Natural killer cell treated with Interleukin-12 subunit alpha and Interleukin-12 subunit beta and Interleukin-15 and Interleukin-18, amount 100 ng/mL, for 72 hours (primary cell): ENCODE results near the gene MAD2L2. TPM values are rescaled to one million over a fixed set of nuclear protein-coding genes. Genes with fewer than 3 reads are reported as not detected.
A peak's percentile ranks its signal among the peaks of the same experiment; 100 is the strongest.

ENCODE experiments used
- ATAC-seq, 2 donors: fragments of 150-1000 bp; cut with Tn5 transposase in 1 of 2; sonication (Bioruptor Pico), chemical (Tn5 transposase) in 1 of 2; 2 replicates each; pipeline ENCODE4 v1.10.0; 2021
- DNase-seq: peaks from one replicate; pipeline ENCODE4 v3.0.0; 2022; ENCODE audit warnings: low spot score
- H3K27ac Mint-ChIP-seq, 2 donors: 1 replicate in 1 of 2; 2 replicates in 1 of 2; pipeline ENCODE4 v1.8.0; 2022; ENCODE audit warnings: mixed read lengths in 2 of 2, mild to moderate bottlenecking in 1 of 2, moderate library complexity in 1 of 2
- H3K27me3 Mint-ChIP-seq, 2 donors: 1 replicate in 1 of 2; 2 replicates in 1 of 2; pipeline ENCODE4 v1.8.0; 2022; ENCODE audit warnings: mixed read lengths in 2 of 2
- H3K36me3 Mint-ChIP-seq: one replicate; pipeline ENCODE4 v1.8.0; 2022; ENCODE audit warnings: mixed read lengths
- H3K4me1 Mint-ChIP-seq, 2 donors: 1 replicate in 1 of 2; 2 replicates in 1 of 2; pipeline ENCODE4 v1.8.0; 2022; ENCODE audit warnings: low read depth in 2 of 2, mixed read lengths in 2 of 2, mild to moderate bottlenecking in 1 of 2
- H3K4me3 Mint-ChIP-seq: one replicate; pipeline ENCODE4 v1.8.0; 2022; ENCODE audit warnings: mixed read lengths
- H3K9me3 Mint-ChIP-seq: 2 replicates; pipeline ENCODE4 v1.8.0; 2022; ENCODE audit warnings: mixed read lengths
- total RNA-seq, 2 donors: library from RNA; stranded (reverse); gene quantifications; one replicate each; pipeline ENCODE4 v1.2.3, GENCODE V29; 2022

Gene MAD2L2
- total RNA-seq, 2 donors from 2014 or later = 115 to 153 TPM

DNA sequence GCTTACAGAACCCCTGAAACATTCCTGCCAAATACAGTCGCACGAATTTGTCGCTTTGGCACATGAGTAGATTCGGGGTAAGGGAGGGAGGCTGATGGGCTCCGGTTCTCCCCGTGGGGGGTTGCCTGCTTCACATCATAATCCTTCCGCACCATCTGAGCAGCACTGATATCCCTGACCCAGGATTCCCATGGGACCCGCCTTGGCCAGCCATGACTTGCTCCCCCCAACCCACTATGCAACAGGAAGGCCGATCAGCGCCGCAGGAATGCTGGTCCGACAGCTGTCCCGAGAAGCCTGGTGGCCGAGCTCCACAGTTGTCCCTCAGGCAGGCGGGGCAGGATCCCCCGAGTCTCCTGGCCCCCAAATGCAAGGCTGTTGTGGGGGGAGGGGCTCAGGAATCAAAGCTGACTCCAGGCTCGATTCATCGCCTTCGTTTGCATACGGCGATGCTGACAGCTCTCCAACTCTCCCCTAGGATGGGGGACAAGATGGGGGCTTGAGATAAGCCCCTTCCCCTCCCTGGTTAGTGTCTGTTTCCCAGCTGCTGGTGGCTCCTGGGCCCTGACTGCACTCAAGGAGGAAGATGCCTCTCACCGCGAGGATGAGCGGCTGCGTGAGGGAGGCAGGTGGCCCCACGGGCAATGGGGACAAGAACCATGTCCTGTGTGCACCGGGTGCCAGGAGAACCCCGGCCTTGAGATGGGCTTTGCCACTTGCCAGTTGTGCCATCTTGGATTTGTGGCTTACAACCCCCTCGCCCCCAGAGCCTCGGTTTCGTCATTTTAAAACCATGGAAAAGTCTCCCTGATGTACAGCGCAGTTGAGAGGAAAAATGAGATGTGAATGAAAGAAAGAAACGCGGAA is 19.9 kb upstream of the MAD2L2 start:
- Mint-ChIP-seq H3K27ac (no peak overlapping the region), H3K27me3 (no peaks in the 10 kb centered on the region), H3K36me3 (no peaks in the 10 kb centered on the region), H3K4me1 (peaks cover 9 to 19% of the 10 kb centered on the region in 2 donors), H3K9me3 (no peaks in the 10 kb centered on the region), H3K4me3 (no peak overlapping the region)
- no peak for ATAC-seq
- no peak for DNase-seq

DNA sequence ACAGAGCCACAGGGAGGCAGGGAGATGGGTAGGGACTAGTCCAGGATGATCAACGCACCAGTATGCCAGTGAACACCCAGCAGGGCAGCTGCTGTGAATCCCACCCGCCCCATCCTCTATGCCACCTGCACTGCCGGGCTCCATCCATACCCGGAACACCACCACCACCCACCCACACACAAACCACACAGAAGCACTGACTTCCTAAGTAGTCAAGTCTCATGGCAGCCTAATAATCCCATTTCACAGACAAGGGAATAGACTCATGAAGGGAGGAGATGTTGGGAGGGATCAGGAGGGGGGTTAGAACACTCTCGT is 16.9 kb upstream of the MAD2L2 start:
- H3K27me3 Mint-ChIP-seq = no peaks in the 10 kb centered on the region
- DNase-seq = no peak
- H3K36me3 Mint-ChIP-seq = no peaks in the 10 kb centered on the region
- H3K4me3 Mint-ChIP-seq = no peak overlapping the region
- peaks cover 14% of the 10 kb centered on the region in 2 donors for H3K4me1 Mint-ChIP-seq
- ATAC-seq = no peak
- peak overlapping the region in 1 of 2 donors; percentile 75 for H3K27ac Mint-ChIP-seq
- H3K9me3 Mint-ChIP-seq = no peaks in the 10 kb centered on the region

GRCh38 chr1:11697188-11697892 is 16.4 kb upstream of the MAD2L2 start:
- ATAC-seq = no peak

DNA sequence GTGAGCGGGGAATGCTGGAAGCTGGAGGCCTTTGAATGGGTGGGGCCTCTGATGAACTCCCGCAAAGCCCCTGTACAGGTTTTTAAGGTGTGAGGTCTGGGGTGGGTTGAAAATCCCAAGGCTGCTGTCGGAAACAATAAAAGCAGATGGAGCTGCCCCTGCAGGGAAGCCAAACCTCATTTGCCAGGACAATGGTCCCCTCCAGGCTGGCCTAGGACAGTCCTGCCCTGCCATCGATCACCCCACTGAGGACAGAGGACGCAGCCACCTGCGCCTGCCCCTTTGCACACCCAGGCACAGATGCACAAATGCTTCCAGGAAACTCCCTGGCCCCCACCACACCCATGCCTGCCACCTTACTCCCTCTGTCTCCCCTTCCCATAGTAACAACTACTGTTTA is 14.9 kb upstream of the MAD2L2 start:
- no peaks in the 10 kb centered on the region for H3K27me3 Mint-ChIP-seq
- DNase-seq (no peak), ATAC-seq (no peak)
- H3K4me1 Mint-ChIP-seq = peaks cover 15% of the 10 kb centered on the region in 2 donors
- peak overlapping the region in 1 of 2 donors; percentile 39 for H3K27ac Mint-ChIP-seq
- no peaks in the 10 kb centered on the region for H3K36me3 Mint-ChIP-seq
- H3K4me3 Mint-ChIP-seq = no peak overlapping the region
- H3K9me3 Mint-ChIP-seq = no peaks in the 10 kb centered on the region

More at GRCh38 chr1:11697188-11697892, 16.4 kb upstream of the MAD2L2 start:
- peaks cover 15% of the 10 kb centered on the region in 2 donors for H3K4me1 Mint-ChIP-seq
- no peak overlapping the region for H3K4me3 Mint-ChIP-seq
- no peak for DNase-seq
- no peaks in the 10 kb centered on the region for H3K9me3 Mint-ChIP-seq
- H3K27me3 Mint-ChIP-seq = no peaks in the 10 kb centered on the region
- no peaks in the 10 kb centered on the region for H3K36me3 Mint-ChIP-seq
- H3K27ac Mint-ChIP-seq = peak overlapping the region in 1 of 2 donors; percentile 75

GRCh38 chr1:11693917-11694316 is 13.0 kb upstream of the MAD2L2 start:
- peak overlapping the region; percentile 65 to 75 for H3K27ac Mint-ChIP-seq
- no peaks in the 10 kb centered on the region for H3K9me3 Mint-ChIP-seq
- H3K27me3 Mint-ChIP-seq = peaks cover 0 to 8% of the 10 kb centered on the region in 2 donors
- no peaks in the 10 kb centered on the region for H3K36me3 Mint-ChIP-seq
- DNase-seq (no peak), ATAC-seq (no peak)
- H3K4me1 Mint-ChIP-seq = peaks cover 27% of the 10 kb centered on the region in 2 donors
- peak overlapping the region; percentile 85 for H3K4me3 Mint-ChIP-seq

GRCh38 chr1:11693024-11693590 is 12.2 kb upstream of the MAD2L2 start:
- peak overlapping the region; percentile 65 to 75 for H3K27ac Mint-ChIP-seq
- H3K4me3 Mint-ChIP-seq = peak overlapping the region; percentile 85
- ATAC-seq (peak; percentile 88 to 90), DNase-seq (peak; percentile 89)
- no peaks in the 10 kb centered on the region for H3K9me3 Mint-ChIP-seq
- H3K27me3 Mint-ChIP-seq = peaks cover 0 to 8% of the 10 kb centered on the region in 2 donors
- peaks cover 27% of the 10 kb centered on the region in 2 donors for H3K4me1 Mint-ChIP-seq
- no peaks in the 10 kb centered on the region for H3K36me3 Mint-ChIP-seq

- H3K4me3 Mint-ChIP-seq = peak overlapping the region; percentile 85
- peak overlapping the region; percentile 65 to 75 for H3K27ac Mint-ChIP-seq
- DNase-seq = no peak
- no peaks in the 10 kb centered on the region for H3K36me3 Mint-ChIP-seq
- peak in 1 of 2 donors; percentile 0 for ATAC-seq
- no peaks in the 10 kb centered on the region for H3K9me3 Mint-ChIP-seq
- peaks cover 27 to 29% of the 10 kb centered on the region in 2 donors for H3K4me1 Mint-ChIP-seq
- peaks cover 0 to 8% of the 10 kb centered on the region in 2 donors for H3K27me3 Mint-ChIP-seq
Observed at GRCh38 chr1:11691928-11692711, 11.2 kb upstream of the MAD2L2 start.

DNA sequence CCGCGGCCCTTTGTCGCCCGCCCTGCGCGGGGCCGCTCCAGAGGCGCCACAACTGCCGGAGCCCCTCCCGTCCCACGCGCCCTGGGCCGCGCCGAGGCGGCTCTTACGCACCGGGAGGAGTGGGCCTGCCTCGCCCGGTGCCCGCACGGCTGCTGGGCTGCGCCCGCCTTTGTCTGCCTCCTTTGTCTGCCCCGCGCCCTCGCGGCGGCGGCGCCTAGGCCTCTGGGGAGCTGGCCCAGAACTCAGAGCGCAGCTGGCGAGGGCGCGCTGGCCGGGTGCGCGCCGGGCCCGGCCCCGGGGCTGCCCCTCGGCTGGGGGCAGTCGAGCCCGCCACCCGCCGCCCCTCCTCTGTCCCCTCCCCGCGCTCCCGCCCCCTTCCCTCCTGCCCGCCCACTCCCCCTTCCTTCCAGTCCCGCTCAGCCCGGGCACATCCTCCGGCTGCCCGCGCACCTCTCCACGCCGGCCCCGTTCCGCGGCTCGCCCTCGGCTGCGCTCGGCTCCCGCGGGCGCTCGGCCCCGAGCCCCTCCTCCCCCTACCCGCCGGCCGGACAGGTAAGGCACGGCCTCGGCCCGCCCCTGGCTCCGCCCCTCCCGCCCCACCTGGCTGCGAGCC is 10.5 kb upstream of the MAD2L2 start, which contains the start of gene DRAXIN:
TSS of gene DRAXIN (plus strand) at position 409 of the 613 bp plus-strand sequence. CDS start 14,549 bp downstream, outside the sequence.
- peak; percentile 60 to 81 for ATAC-seq
- H3K27ac Mint-ChIP-seq = peak within 1 kb of the TSS; percentile 65 to 75
- H3K27me3 Mint-ChIP-seq = peaks cover 0 to 8% of the 10 kb centered on the region in 2 donors
- peak within 1 kb of the TSS; percentile 85 for H3K4me3 Mint-ChIP-seq
- H3K9me3 Mint-ChIP-seq = no peaks in the 10 kb centered on the region
- H3K36me3 Mint-ChIP-seq = no peaks in the 10 kb centered on the region
- peak; percentile 77 for DNase-seq
- peaks cover 27 to 28% of the 10 kb centered on the region in 2 donors for H3K4me1 Mint-ChIP-seq

DNA sequence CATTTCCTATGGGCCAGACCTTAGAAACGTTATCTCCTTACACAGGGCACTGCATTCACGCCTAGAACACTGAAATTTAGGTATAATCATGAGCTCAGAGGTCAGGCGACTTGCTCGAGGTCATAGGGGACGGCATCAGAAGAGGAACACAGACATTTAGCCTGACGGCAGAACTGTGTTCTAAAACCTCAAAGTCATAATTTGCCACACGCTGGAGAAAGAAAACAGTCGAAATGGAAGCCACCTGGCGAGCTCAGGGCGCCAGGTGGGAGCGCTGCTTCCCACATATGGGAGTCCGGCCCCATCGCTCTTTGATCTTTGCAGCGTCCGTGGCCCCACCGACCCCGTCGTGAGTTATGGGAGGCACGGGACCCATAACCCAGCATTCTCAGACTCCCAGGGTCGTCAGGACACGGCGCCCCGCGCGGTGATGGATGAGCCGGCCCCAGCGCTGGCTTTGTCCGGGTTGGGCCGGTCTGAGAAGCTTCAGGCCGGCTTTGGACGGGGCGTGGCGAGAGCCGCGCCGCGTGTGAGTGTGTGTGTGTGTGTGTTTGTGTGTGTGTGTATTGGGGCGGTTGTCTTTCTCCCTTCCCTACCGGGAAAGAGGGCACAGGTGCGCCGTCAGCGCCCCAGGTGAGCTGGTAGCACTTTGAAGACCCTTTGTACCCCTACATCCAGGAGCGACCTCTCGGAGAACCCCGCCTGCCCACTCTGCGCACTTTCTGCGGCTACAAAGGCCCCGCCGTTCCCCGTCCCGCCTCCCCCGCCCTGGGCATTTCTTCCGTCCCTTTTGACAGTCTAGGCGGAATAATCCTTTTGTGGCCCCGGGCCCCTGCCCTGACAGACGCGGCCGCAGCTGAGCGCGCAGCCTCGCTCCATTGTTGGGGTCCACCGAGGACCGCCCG is 9.7 kb upstream of the MAD2L2 start:
- Mint-ChIP-seq H3K36me3 (no peaks in the 10 kb centered on the region), H3K4me1 (peaks cover 27 to 28% of the 10 kb centered on the region in 2 donors), H3K9me3 (no peaks in the 10 kb centered on the region), H3K27ac (peak overlapping the region; percentile 4 to 55), H3K27me3 (peaks cover 0 to 8% of the 10 kb centered on the region in 2 donors), H3K4me3 (peak overlapping the region; percentile 63)
- DNase-seq (no peak), ATAC-seq (no peak)

DNA sequence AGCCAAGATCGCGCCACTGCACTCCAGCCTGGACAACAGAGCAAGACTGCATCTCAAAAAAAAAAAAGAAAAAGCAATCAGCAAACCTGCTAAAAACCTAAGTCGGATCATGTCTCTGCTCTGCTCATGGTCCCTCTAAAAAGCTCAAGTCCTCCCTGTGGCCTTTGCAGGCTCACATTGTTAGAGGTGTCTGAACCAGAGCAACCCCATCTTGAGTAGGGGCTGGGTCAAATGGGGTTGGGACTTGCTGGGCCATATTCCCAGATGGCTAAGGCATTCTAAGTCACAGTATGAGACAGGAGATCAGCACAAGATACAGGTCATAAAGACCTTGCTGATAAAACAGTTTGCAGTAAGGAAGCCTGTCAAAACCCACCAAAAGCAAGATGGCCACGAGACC is 7.6 kb upstream of the MAD2L2 start:
- H3K4me1 Mint-ChIP-seq = peaks cover 20 to 22% of the 10 kb centered on the region in 2 donors
- no peaks in the 10 kb centered on the region for H3K36me3 Mint-ChIP-seq
- no peak for DNase-seq
- ATAC-seq = no peak
- no peak overlapping the region for H3K4me3 Mint-ChIP-seq
- peaks cover 0 to 8% of the 10 kb centered on the region in 2 donors for H3K27me3 Mint-ChIP-seq
- H3K9me3 Mint-ChIP-seq = no peaks in the 10 kb centered on the region
- no peak overlapping the region for H3K27ac Mint-ChIP-seq

- H3K4me1 Mint-ChIP-seq = peaks cover 7 to 20% of the 10 kb centered on the region in 2 donors
Observed at GRCh38 chr1:11685210-11685752, 4.3 kb upstream of the MAD2L2 start.

GRCh38 chr1:11684070-11684469 is 3.1 kb upstream of the MAD2L2 start:
- no peak overlapping the region for H3K27ac Mint-ChIP-seq
- peaks cover 0 to 16% of the 10 kb centered on the region in 2 donors for H3K4me1 Mint-ChIP-seq
- ATAC-seq (no peak), DNase-seq (no peak)
- no peaks in the 10 kb centered on the region for H3K27me3 Mint-ChIP-seq
- no peaks in the 10 kb centered on the region for H3K9me3 Mint-ChIP-seq
- no peak overlapping the region for H3K4me3 Mint-ChIP-seq
- no peaks in the 10 kb centered on the region for H3K36me3 Mint-ChIP-seq

More at GRCh38 chr1:11685210-11685752, 4.3 kb upstream of the MAD2L2 start:
- H3K27ac Mint-ChIP-seq = no peak overlapping the region
- no peaks in the 10 kb centered on the region for H3K9me3 Mint-ChIP-seq
- no peaks in the 10 kb centered on the region for H3K36me3 Mint-ChIP-seq
- no peak overlapping the region for H3K4me3 Mint-ChIP-seq
- DNase-seq (no peak), ATAC-seq (no peak)
- H3K27me3 Mint-ChIP-seq = peaks cover 0 to 8% of the 10 kb centered on the region in 2 donors
